ENCODE data around the gene NOXA1. TPM values are rescaled to one million over a fixed set of nuclear protein-coding genes. Genes with fewer than 3 reads are reported as not detected.

Gene NOXA1
- total RNA-seq, 1 donor from 2014 or later, result 2.1 TPM

GRCh38 chr9:137426018-137426681 lies 3.0 kb downstream of the NOXA1 start:
- DNase-seq (ENCODE audit: low read depth), result no peak
- TF ChIP-seq CTCF (conservative IDR thresholded peaks at IDR 0.05; ENCODE audit: low read depth, low read length), result no peak
- no peak overlapping the region for H3K4me3 ChIP-seq (ENCODE audit: low read depth, low read length)

- TF ChIP-seq CTCF (conservative IDR thresholded peaks at IDR 0.05; ENCODE audit: low read depth, low read length), result no peak
- H3K4me3 ChIP-seq (ENCODE audit: low read depth, low read length), result no peak overlapping the region
- no peak for DNase-seq (ENCODE audit: low read depth)
Measured at GRCh38 chr9:137427454-137428310, 4.5 kb downstream of the NOXA1 start.

- no peak for DNase-seq (ENCODE audit: low read depth)
- TF ChIP-seq CTCF (conservative IDR thresholded peaks at IDR 0.05; ENCODE audit: low read depth, low read length), result no peak
- H3K4me3 ChIP-seq (ENCODE audit: low read depth, low read length), result no peak overlapping the region
Measured at GRCh38 chr9:137428311-137428630, 5.1 kb downstream of the NOXA1 start.

GRCh38 chr9:137428841-137429545 lies 5.8 kb downstream of the NOXA1 start:
- DNase-seq (ENCODE audit: low read depth), result no peak
- no peak for TF ChIP-seq CTCF (conservative IDR thresholded peaks at IDR 0.05; ENCODE audit: low read depth, low read length)
- no peak overlapping the region for H3K4me3 ChIP-seq (ENCODE audit: low read depth, low read length)

GRCh38 chr9:137429546-137429890 lies 6.3 kb downstream of the NOXA1 start:
- no peak overlapping the region for H3K4me3 ChIP-seq (ENCODE audit: low read depth, low read length)
- DNase-seq (ENCODE audit: low read depth), result no peak
- TF ChIP-seq CTCF (conservative IDR thresholded peaks at IDR 0.05; ENCODE audit: low read depth, low read length), result no peak

- no peak for DNase-seq (ENCODE audit: low read depth)
- no peak for TF ChIP-seq CTCF (conservative IDR thresholded peaks at IDR 0.05; ENCODE audit: low read depth, low read length)
- H3K4me3 ChIP-seq (ENCODE audit: low read depth, low read length), result no peak overlapping the region
Measured at GRCh38 chr9:137429974-137430722, 7.0 kb downstream of the NOXA1 start.
